NCI-H748 treated with DMSO at 0.1 percent for 48 hours (cell line): ENCODE measurements around the gene LIN52.
"Not testable (repeated sequence)": the region's sequence is repeated elsewhere in the genome, so short reads cannot be mapped to it uniquely, and the experiment has no call there.

Source experiments
- DNase-seq: peaks from one replicate; lab custom pipeline; 2025; lab: John Stamatoyannopoulos, UW

The LIN52 gene

DNA sequence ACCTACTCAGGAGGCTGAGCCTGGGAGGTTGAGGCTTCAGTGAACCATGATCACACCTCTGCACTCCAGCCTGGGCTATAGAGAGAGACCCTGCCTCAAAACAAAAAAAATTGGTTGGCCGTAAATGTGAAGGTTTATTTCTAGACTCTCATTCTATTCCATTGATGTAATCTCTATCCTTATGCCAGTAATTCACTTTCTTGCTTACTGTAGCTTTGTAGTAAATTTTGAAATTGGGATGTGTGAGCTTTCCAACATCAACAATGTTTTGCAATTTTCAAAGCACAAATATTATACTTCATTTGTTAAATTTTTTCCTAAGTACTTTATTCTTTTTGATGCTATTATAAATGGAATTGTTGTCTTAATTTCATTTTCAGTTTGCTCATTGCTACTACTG, 24.6 kb downstream of the LIN52 start:
- no peak for DNase-seq

DNA sequence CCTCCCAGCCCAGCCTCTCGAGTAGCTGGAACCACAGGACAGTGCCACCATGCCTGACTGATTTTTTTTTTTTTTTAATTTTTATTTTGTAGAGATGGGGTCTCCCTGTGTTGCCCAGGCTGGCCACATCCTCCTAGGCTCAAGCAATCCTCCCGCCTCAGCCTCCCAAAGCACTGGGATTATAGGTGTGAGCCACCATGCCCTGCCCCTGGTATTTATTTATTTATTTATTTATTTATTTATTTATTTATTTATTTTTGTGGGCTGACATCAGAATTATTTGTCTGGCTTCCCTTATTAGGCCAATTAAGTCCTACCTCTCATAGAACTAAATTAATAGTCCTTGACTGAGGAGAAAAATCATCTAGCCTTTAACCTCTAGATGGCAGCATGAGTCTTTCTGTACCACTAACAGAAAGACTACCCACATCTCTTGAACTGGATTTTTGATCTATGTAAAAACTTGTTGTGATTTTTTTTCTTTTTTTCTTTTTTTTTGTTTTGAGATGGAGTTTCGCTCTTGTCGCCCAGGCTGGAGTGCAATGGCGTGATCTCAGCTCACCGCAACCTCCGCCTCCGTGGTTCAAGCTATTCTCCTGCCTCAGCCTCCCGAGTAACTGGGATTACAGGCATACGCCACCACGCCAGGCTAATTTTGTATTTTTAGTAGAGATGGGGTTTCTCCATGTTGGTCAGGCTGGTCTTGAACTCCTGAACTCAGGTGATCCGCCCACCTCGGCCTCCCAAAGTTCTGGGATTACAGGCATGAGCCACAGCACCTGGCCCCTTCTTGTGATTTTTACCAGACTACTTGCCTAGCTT, 26.9 kb downstream of the LIN52 start:
- DNase-seq: peak; percentile 14

DNA sequence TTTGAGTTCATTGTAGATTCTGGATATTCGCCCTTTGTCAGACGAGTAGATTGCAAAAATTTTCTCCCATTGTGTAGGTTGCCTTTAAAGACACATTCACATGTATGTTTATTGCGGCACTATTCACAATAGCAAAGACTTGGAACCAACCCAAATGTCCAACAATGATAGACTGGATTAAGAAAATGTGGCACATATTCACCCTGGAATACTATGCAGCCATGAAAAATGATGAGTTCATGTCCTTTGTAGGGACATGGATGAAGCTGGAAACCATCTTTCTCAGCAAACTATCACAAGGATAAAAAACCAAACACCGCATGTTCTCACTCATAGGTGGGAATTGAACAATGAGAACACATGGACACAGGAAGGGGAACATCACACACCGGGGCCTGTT, 40.7 kb downstream of the LIN52 start:
- DNase-seq: not testable (repeated sequence)

DNA sequence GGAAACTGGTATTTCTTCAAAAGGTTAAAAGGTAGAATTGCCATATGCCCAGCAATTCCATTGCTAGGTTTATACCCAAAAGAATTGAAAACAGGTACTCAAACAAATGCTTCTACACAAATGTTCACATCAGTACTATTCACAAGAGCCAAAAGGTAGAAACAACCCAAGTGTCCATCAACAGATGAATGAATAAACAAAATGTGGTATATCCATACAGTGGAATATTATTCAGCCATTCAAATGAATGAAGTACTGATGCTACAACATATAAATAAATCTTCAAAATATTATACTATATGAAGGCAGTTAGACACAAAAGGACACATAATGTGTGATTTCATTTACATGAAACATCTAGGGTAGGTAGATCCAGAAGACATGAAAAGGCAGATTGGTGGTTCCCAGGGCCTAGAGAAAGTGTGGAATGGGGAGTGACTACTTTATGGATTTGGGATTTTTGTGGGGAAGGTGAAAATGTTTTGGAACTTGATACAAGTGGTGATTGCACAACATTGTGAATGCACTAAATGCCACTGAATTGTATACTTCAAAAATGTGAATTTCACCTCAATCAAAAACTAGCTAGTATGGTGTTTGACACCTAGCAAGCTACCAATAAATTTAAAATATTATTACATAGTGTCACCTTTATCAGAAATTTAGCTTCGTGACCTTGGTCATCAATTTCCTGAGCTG, 41.7 kb downstream of the LIN52 start:
- DNase-seq: no peak

DNA sequence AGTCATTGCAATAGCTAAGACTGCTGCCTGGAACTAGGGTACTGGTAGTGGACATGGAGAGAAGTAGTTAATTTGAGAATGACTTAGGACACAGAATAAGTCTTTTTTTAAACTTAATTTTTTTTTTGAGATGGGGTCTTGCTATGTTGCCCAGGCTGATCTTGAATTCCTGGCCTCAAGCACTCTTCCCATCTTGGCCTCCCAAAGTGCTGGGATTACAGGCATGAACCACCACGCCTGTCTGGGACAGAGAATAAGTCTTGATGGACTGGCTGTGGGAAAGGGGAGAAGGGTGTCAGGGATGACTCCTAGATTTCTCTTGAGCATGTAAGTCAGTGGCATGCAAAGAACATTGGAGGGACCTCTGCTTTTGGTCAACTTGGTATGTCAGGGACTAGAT, 42.9 kb downstream of the LIN52 start:
- no peak for DNase-seq

DNA sequence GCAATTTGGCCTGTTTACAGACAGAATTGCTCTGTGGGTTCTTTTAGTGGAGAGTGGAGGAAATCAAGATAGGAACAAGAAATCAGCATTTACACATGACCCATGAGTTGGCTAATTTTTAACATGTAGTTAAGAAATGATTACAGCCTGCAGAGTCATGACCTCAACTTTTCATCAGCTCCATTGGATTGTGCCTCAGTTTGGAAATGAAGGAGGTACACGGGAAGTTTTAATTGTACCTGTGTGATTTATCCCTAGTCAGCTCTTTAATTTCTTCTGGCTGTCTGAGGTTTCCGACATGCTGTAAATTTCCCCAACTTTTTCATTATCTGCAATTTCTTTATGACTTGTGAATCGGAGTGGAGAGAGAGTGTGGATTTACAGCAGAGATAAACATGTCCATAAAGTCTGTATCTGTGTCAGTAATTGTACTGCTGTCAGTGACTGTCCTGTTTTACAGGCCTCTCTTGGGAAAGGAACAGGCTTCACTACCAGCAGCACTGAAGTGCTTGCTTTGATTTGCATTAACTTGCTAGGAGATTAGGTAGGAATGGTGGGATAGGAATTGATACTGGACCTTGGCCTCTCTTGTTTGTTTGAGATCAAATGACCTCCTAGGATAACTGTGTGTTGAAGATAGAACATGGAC, 49.2 kb downstream of the LIN52 start:
- no peak for DNase-seq

DNA sequence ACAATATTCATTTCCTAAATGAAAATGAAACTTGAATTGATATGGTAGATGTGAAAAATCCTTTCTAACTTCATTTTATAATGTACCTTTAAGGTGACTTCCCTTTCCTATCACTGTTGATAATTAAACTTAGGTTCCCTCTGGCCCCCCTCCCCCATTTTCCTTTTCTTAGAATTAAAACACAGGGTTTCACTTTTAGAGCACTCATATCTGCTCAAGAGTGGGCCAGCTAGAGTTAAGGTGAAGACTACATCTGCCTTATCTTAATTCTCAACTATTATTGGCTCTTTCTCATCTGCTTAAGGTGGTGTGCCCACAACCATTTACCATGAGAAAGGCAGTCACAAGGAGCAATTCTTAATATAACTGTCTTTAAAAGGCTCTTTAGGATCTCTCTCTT, 49.7 kb downstream of the LIN52 start:
- no peak for DNase-seq

DNA sequence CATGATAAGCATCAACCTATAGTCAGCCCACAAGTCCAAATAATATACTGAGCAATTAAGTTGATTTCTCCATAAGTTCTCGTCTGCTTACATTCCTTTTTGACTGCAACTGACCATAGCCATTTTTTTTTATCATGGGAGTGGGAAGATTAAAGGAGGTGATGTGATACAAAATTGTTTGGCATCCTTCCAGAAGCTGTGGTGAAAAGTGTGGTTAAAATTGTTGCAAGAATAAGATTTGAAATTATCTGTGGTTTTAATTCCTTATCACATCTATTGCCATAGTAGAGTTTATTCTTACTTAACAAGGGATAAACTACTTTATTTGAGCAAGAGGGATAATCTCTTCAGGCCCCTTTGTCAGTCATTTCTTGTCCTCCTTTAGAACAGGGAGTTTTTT, 50.7 kb downstream of the LIN52 start:
- no peak for DNase-seq

DNA sequence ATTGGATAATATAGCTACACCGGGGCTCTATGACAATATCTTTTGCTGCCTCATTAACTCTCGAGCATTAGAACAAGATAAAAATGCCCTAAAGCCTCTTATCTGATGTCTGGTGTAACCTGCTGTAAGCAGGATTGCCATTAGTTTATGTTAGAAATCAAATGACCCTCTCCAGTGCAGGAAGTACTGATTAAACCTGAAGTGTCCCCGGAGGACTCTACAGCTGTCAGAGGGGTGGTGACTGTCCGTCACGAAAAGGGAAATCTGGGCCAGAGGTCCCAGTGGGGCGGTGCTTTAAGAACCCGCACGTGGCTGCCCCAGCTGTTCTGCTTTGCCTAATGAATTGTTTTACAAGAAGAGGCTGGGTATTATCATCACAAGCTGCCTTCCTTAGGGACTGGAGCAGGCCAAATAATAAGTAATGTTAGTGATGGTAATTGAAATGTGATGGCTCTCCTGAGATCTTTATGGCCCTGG, 55.7 kb downstream of the LIN52 start:
- peak; percentile 3 for DNase-seq

DNA sequence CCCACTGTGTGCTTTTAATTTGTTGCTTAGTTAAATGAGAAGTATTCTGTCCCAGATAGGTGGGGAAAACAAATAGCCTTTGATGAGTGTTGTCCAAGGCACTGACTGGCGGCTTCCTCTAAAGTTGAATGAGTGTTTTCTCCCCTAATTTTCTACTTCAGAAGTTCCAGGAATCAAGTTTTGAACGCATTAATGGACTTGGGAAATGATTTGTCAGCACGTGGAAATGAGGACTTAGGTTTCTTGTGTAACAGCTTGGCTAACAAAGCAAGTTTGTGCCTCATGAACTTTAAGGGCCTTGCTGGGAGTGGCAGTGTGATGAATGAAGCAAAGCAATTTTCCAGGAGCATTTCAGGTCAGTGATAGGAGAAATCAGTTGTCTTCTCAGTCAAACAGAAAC, 56.9 kb downstream of the LIN52 start:
- DNase-seq: no peak

DNA sequence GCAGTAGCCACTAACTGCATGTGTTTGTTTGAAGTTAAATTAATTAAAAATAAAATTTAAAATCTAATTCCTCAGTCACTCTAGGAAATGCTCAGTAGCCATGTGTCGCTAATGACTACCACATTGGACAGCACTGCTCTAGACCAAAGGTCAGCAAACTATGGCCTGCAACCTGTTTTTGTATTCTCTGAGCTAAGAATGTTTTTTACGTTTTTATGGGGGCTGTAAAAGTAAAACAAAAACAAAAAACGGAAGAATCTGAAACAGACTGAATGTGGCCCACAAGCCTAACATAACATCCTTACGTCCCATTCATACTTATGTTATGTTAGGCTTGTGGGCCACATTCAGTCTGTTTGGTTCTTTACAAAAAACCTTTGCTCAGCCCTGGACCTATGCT, 57.8 kb downstream of the LIN52 start:
- DNase-seq: no peak

DNA sequence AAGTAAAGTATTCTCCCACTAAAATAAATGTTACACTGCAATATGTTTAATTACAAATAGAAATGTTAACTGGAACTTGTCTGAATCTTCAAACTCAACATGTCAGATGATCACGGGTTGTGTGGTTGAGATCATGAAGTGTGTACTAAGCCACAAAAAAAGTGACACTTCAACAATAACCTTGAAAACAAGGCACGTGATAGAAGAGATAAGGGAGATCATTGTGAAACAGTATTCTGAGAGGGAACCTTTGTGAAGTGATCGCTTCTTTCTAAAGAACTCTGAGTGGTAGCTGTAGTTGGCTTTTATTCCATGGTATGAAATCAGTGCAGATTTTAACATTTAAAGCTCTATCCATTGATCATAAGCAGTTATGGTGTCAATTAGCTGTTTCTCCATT, 60.0 kb downstream of the LIN52 start:
- DNase-seq: no peak

DNA sequence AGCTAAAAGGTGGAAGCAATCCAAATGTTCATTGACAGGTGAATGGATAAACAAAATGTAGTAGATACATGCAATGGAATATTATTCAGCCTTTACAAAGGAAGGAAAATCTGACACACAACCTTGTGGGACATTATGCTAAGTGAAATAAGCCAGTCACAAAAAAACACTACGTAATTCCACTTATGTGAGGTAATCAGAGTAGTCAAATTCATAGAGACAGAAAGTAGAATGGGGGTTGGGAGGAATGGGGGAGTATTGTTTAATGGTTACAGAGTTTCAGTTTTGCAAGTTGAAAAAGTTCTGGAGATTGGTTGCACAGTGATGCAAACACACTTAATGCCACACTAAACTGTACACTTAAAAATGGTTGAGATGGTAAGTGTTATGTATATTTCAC, 62.8 kb downstream of the LIN52 start:
- DNase-seq: no peak

DNA sequence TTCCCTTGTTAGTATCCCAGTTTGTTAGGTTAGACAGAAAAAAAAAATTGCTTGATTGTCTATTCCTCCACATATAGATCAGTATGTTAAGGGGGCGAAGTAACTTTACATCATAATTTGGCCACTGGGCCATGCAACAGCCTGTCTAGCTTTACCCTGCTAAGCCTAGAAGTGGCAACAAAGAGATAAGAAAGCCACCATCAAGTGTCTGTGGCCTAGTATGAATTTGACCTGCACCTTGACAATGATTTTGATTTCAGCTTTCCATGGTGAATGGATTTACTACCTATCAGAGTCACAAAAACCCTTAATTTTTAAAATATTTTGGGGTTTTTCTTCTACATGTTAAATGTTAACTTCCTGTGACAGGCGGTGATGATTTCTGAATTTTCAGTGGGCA, 63.9 kb downstream of the LIN52 start:
- no peak for DNase-seq

DNA sequence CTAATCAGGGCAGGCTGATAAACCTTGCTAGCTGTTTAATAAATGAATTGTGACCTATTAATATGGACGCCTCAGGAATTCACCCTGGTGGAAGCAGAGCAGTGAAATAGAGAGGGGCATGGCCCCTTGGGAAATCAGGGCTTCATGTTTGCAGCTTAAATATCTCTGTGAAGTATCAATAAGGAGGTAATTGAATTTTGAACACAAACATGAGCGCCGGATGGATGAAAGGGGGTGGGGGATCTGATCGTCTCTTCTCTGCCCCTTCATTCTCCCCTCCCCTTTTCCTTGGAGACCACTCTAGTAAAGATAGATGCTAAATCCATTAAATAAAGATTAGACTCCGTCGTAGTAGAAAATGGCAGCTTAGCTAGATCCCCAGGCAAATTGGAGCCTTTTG, 70.5 kb downstream of the LIN52 start:
- no peak for DNase-seq

DNA sequence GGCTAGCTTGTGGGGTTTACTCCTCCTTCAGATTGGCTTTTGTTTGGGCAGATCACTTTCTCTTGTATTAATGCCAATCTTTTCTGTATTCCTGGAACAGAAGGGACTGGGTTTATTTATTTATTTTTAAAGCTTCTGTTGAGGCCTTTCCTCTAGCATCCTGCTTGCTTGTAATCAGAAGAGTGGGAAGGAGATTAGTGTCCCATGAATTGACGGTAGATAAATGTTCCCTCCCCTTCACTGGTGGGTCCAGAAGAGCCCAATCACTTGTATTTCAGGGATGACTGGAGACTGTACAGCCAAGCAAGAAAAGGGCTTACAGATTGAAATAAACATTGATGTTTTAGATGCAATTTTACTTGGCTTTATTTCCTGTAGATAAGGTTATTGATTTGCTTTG, 71.0 kb downstream of the LIN52 start:
- no peak for DNase-seq

DNA sequence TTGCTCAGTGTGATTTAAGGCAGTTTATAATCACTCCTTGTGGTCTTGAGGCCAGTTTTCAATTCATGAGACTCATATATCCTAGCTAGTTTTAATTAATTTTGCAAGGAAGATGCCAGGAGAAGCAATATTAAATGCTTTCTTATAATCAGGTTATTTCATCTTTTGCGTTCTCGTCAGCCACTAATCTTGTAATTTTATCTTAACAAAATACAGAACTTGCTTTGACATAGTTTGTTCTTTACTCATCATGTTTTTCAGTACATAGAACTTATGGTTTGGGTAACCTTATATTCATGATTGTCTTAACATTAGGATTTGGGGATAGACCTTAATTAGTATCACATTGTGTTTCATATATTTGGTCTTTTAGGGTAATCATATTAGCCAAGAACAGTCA, 76.0 kb downstream of the LIN52 start:
- no peak for DNase-seq

DNA sequence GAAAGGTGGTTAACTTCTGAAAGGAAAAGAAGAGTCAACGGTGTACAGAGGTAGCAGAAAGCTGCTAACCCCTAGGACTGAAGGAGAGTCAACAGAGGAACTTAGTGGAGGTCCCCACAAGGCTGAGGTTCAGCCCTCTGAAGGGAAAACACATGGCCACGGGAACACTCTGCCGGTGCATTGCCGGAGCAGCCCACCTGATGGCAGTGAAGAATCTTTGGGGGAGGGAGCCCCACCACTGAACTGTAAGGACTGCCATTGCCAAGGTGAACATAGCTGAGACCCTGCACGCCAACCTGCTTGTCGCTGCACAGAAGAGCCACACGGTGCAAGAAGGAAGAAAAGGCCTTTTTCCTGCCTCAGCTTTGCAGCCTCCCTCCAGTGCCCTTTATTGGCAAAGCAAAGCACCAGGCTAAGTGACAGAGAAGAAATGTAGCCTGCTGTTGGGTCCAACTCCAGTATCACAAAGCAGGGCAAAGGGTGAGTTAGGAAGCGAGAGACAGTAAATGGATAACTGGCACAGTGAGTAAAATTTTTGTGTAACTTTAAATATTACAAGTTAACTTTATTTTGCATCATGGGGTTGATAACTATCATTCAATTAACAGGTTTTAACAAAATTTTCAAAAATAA, 76.9 kb downstream of the LIN52 start:
- DNase-seq: no peak

DNA sequence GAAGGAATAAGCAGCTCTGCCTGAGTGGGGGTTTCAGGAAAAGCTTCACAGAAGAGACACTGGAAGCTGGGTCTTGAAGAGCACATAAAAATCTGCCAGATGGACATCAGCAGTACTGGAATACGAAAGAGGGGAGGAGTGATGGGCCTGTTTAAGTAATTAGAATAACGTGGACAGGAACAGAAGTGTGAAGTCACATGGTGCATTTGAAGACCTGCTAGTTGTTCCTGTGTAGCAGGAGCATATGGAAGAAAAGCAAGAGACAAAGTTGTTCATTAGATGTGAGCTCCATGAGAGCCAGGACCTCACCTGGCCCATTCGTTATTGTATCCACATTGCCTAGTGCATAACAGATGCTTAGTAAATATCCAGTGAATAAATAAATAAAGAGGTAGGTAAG, 85.2 kb downstream of the LIN52 start:
- DNase-seq: no peak

DNA sequence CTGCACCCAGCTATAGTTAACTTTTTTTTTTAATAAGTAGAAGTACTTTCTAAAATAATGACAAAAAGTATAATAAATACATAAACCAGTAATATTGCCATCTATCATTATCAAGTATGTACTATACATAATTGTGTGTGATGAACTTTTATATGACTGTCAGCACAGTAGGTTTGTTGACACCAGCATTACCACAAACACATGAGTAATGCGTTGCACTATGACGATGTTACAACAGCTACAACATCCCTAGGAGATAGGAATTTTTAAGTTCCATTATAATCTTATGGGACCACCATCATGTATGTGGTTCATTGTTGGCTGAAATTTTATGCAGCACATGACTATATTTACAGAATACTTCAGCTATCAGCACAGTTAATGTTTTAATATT, 91.6 kb downstream of the LIN52 start:
- DNase-seq: no peak

DNA sequence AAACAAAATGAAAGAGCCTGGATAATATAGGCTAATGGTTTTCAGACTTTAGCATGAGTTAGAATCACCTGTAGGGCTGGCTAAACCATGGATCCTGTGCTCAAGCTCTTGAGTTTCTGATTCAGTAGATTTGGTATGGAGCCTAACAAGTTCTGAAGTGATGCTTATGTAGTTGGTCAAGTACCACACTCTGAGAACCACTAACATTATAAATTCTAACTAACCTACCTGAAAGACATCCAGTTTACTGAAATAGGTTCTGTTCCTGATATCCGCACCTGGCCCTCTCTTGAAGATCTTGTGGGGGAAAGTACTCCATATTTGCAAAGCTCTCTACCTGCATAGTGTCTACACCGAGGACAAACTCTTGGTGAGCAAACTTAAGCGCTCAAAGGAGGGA, 95.1 kb downstream of the LIN52 start:
- no peak for DNase-seq

DNA sequence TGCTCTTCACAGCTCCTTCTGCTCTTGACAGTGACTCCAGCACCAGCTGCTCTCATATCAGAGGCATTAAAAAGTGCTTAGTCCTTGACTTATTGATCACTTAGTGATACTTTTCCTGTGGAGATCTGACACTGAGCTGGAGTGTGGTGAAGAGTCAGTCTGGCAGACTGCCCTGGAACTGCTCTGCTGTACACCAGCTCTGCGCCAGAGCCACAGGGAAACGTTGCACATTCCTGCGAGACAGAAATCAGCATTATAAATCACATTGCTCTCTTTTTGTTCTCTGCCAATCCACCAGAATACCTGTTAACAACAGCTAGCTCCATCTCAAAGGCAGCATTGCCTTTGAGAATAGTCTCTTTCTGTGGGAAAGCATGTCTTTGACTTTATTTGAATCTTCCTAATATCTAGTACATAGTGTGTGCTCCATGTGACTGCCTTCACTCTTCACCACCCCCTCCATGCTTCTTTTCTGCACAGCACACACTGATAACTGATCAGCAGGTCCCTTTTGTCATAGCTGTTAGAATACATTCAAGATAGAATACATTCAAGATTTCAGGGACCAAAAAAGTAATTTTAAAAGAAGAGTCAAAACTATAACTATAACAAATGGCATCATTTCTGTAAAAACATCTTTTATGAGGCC, 106.3 kb downstream of the LIN52 start:
- no peak for DNase-seq
